MM.1S (cell line): Measurements from ENCODE around the gene ATRN.
A peak's percentile ranks its signal among the peaks of the same experiment; 100 is the strongest.

Experiments
- DNase-seq: peaks from one replicate; pipeline ENCODE4 v3.0.0-alpha.2; 2015
- H2AFZ ChIP-seq: fragments of 300-600 bp; sonication (generic); 2 replicates; pipeline ENCODE4 v1.6.0; 2016; ENCODE audit warnings: antibody characterized with exemption, low read length
- H3F3A ChIP-seq: fragments of 300-600 bp; sonication (generic); 2 replicates; pipeline ENCODE4 v1.6.1; 2016; ENCODE audit warnings: mild to moderate bottlenecking, antibody characterized with exemption, low read length, moderate library complexity, mixed read lengths; ENCODE audit not compliant: insufficient read depth
- H3K27ac ChIP-seq: fragments of 300-600 bp; sonication (generic); 2 replicates; pipeline ENCODE4 v1.5.1; 2016; ENCODE audit warnings: mild to moderate bottlenecking, low read length
- H3K27me3 ChIP-seq: fragments of 300-600 bp; sonication (generic); replicated peaks from 2 replicates; pipeline ENCODE4 v1.6.0; 2016; ENCODE audit warnings: low read length; ENCODE audit not compliant: insufficient read depth
- H3K36me3 ChIP-seq: fragments of 300-600 bp; sonication (generic); replicated peaks from 2 replicates; pipeline ENCODE4 v1.6.1; 2016; ENCODE audit warnings: mild to moderate bottlenecking, low read length, mixed read lengths; ENCODE audit not compliant: insufficient read depth
- H3K4me1 ChIP-seq: fragments of 300-600 bp; sonication (generic); 2 replicates; pipeline ENCODE4 v1.6.1; 2016; ENCODE audit warnings: low read length, mixed read lengths
- H3K4me2 ChIP-seq: fragments of 300-600 bp; sonication (generic); 2 replicates; pipeline ENCODE4 v1.6.0; 2016; ENCODE audit warnings: low read depth, low read length
- H3K4me3 ChIP-seq: fragments of 300-600 bp; sonication (generic); 2 replicates; pipeline ENCODE4 v1.5.1; 2016; ENCODE audit warnings: low read length, mixed read lengths
- H3K79me2 ChIP-seq: fragments of 300-600 bp; sonication (generic); 2 replicates; pipeline ENCODE4 v1.6.1; 2016; ENCODE audit warnings: mixed run types, low read length, mixed read lengths
- H3K9ac ChIP-seq: fragments of 300-600 bp; sonication (generic); 2 replicates; pipeline ENCODE4 v1.6.1; 2016; ENCODE audit warnings: low read length, mixed read lengths
- H3K9me2 ChIP-seq: fragments of 300-600 bp; sonication (generic); replicated peaks from 2 replicates; pipeline ENCODE4 v1.6.1; 2016; ENCODE audit warnings: mild to moderate bottlenecking, low read length, mixed read lengths; ENCODE audit not compliant: insufficient read depth
- H3K9me3 ChIP-seq: fragments of 300-600 bp; sonication (generic); replicated peaks from 2 replicates; pipeline ENCODE4 v1.6.1; 2016; ENCODE audit warnings: mild to moderate bottlenecking, low read length, mixed read lengths; ENCODE audit not compliant: insufficient read depth
- H4K20me1 ChIP-seq: fragments of 300-600 bp; sonication (generic); 2 replicates; pipeline ENCODE4 v1.6.1; 2016; ENCODE audit warnings: mild to moderate bottlenecking, low read length, moderate library complexity, mixed read lengths; ENCODE audit not compliant: insufficient read depth
- CTCF ChIP-seq: fragments of 300-600 bp; sonication (generic); IDR thresholded peaks from 2 replicates; pipeline ENCODE4 v1.5.1; 2016; ENCODE audit warnings: antibody characterized with exemption, low read length, mixed read lengths
- EZH2 ChIP-seq: fragments of 300-600 bp; sonication (generic); optimal IDR thresholded peaks from 2 replicates; pipeline ENCODE3; 2017; ENCODE audit warnings: low read depth, mild to moderate bottlenecking, antibody characterized with exemption, low read length, mixed read lengths
- EZH2phosphoT487 ChIP-seq: fragments of 300-600 bp; sonication (generic); IDR thresholded peaks from 2 replicates; pipeline ENCODE4 v1.6.1; 2018; ENCODE audit warnings: antibody characterized with exemption, low read length

ATRN gene

GRCh38 chr20:3670511-3670910, 199.7 kb downstream of the ATRN start:
- H3K9ac ChIP-seq: no peak overlapping the region
- H3K79me2 ChIP-seq: no peaks in the 10 kb centered on the region
- peaks cover 8% of the 10 kb centered on the region for H3K4me1 ChIP-seq
- H3K4me2 ChIP-seq: no peak overlapping the region
- no peak for DNase-seq
- no peaks in the 10 kb centered on the region for H3K36me3 ChIP-seq
- H4K20me1 ChIP-seq: no peaks in the 10 kb centered on the region
- peaks cover 4% of the 10 kb centered on the region for H3F3A ChIP-seq
- H2AFZ ChIP-seq: no peak overlapping the region
- peaks cover 39% of the 10 kb centered on the region for H3K27me3 ChIP-seq
- no peak overlapping the region for H3K4me3 ChIP-seq
- no peaks in the 10 kb centered on the region for H3K9me3 ChIP-seq
- H3K27ac ChIP-seq: no peak overlapping the region
- no peaks in the 10 kb centered on the region for H3K9me2 ChIP-seq
- no peak for TF ChIP-seq EZH2phosphoT487
- no peak for TF ChIP-seq EZH2
- TF ChIP-seq CTCF: no peak

- Histone ChIP-seq H3K9me2 (no peaks in the 10 kb centered on the region), H3K4me3 (no peak overlapping the region), H3K4me1 (peaks cover 5% of the 10 kb centered on the region), H2AFZ (no peak overlapping the region), H3K27ac (no peak overlapping the region), H3K27me3 (peaks cover 44% of the 10 kb centered on the region), H3K36me3 (no peaks in the 10 kb centered on the region), H4K20me1 (no peaks in the 10 kb centered on the region), H3K4me2 (no peak overlapping the region), H3K9ac (no peak overlapping the region), H3F3A (peaks cover 4% of the 10 kb centered on the region), H3K9me3 (no peaks in the 10 kb centered on the region), H3K79me2 (no peaks in the 10 kb centered on the region)
- TF ChIP-seq EZH2 (no peak), EZH2phosphoT487 (no peak), CTCF (no peak)
- DNase-seq: no peak
Observed at GRCh38 chr20:3670945-3671344, 200.1 kb downstream of the ATRN start.

GRCh38 chr20:3671986-3672546, 201.2 kb downstream of the ATRN start:
- TF ChIP-seq EZH2phosphoT487 (no peak), EZH2 (no peak), CTCF (no peak)
- peak overlapping the region; percentile 41; the same call in 1 of the 2 replicates for H3K4me2 ChIP-seq

More at GRCh38 chr20:3671986-3672546, 201.2 kb downstream of the ATRN start:
- DNase-seq: no peak
- no peaks in the 10 kb centered on the region for H3K9me3 ChIP-seq
- no peak overlapping the region for H3K27ac ChIP-seq
- no peaks in the 10 kb centered on the region for H4K20me1 ChIP-seq
- H3K4me1 ChIP-seq: no peaks in the 10 kb centered on the region
- H3K9me2 ChIP-seq: no peaks in the 10 kb centered on the region
- H3K4me3 ChIP-seq: no peak overlapping the region
- H3K79me2 ChIP-seq: no peaks in the 10 kb centered on the region
- no peak overlapping the region for H3K9ac ChIP-seq
- H3K36me3 ChIP-seq: no peaks in the 10 kb centered on the region
- H2AFZ ChIP-seq: 0 out of 2 replicates have a peak overlapping the region, but pooled peaks have one; percentile 3
- H3K27me3 ChIP-seq: peaks cover 52% of the 10 kb centered on the region
- no peaks in the 10 kb centered on the region for H3F3A ChIP-seq
